MM.1S (cell line): ENCODE results near the gene PTPRN2.

Experiments used
- DNase-seq: peaks from one replicate; pipeline ENCODE4 v3.0.0-alpha.2; 2015
- H2AFZ ChIP-seq: fragments of 300-600 bp; sonication (generic); 2 replicates; pipeline ENCODE4 v1.6.0; 2016; ENCODE audit warnings: antibody characterized with exemption, low read length
- H3F3A ChIP-seq: fragments of 300-600 bp; sonication (generic); 2 replicates; pipeline ENCODE4 v1.6.1; 2016; ENCODE audit warnings: mild to moderate bottlenecking, antibody characterized with exemption, low read length, moderate library complexity, mixed read lengths; ENCODE audit not compliant: insufficient read depth
- H3K27ac ChIP-seq: fragments of 300-600 bp; sonication (generic); 2 replicates; pipeline ENCODE4 v1.5.1; 2016; ENCODE audit warnings: mild to moderate bottlenecking, low read length
- H3K27me3 ChIP-seq: fragments of 300-600 bp; sonication (generic); replicated peaks from 2 replicates; pipeline ENCODE4 v1.6.0; 2016; ENCODE audit warnings: low read length; ENCODE audit not compliant: insufficient read depth
- H3K36me3 ChIP-seq: fragments of 300-600 bp; sonication (generic); replicated peaks from 2 replicates; pipeline ENCODE4 v1.6.1; 2016; ENCODE audit warnings: mild to moderate bottlenecking, low read length, mixed read lengths; ENCODE audit not compliant: insufficient read depth
- H3K4me1 ChIP-seq: fragments of 300-600 bp; sonication (generic); 2 replicates; pipeline ENCODE4 v1.6.1; 2016; ENCODE audit warnings: low read length, mixed read lengths
- H3K4me2 ChIP-seq: fragments of 300-600 bp; sonication (generic); 2 replicates; pipeline ENCODE4 v1.6.0; 2016; ENCODE audit warnings: low read depth, low read length
- H3K4me3 ChIP-seq: fragments of 300-600 bp; sonication (generic); 2 replicates; pipeline ENCODE4 v1.5.1; 2016; ENCODE audit warnings: low read length, mixed read lengths
- H3K79me2 ChIP-seq: fragments of 300-600 bp; sonication (generic); 2 replicates; pipeline ENCODE4 v1.6.1; 2016; ENCODE audit warnings: mixed run types, low read length, mixed read lengths
- H3K9ac ChIP-seq: fragments of 300-600 bp; sonication (generic); 2 replicates; pipeline ENCODE4 v1.6.1; 2016; ENCODE audit warnings: low read length, mixed read lengths
- H3K9me2 ChIP-seq: fragments of 300-600 bp; sonication (generic); replicated peaks from 2 replicates; pipeline ENCODE4 v1.6.1; 2016; ENCODE audit warnings: mild to moderate bottlenecking, low read length, mixed read lengths; ENCODE audit not compliant: insufficient read depth
- H3K9me3 ChIP-seq: fragments of 300-600 bp; sonication (generic); replicated peaks from 2 replicates; pipeline ENCODE4 v1.6.1; 2016; ENCODE audit warnings: mild to moderate bottlenecking, low read length, mixed read lengths; ENCODE audit not compliant: insufficient read depth
- H4K20me1 ChIP-seq: fragments of 300-600 bp; sonication (generic); 2 replicates; pipeline ENCODE4 v1.6.1; 2016; ENCODE audit warnings: mild to moderate bottlenecking, low read length, moderate library complexity, mixed read lengths; ENCODE audit not compliant: insufficient read depth
- CTCF ChIP-seq: fragments of 300-600 bp; sonication (generic); IDR thresholded peaks from 2 replicates; pipeline ENCODE4 v1.5.1; 2016; ENCODE audit warnings: antibody characterized with exemption, low read length, mixed read lengths
- EZH2 ChIP-seq: fragments of 300-600 bp; sonication (generic); optimal IDR thresholded peaks from 2 replicates; pipeline ENCODE3; 2017; ENCODE audit warnings: low read depth, mild to moderate bottlenecking, antibody characterized with exemption, low read length, mixed read lengths
- EZH2phosphoT487 ChIP-seq: fragments of 300-600 bp; sonication (generic); IDR thresholded peaks from 2 replicates; pipeline ENCODE4 v1.6.1; 2018; ENCODE audit warnings: antibody characterized with exemption, low read length

The PTPRN2 gene

GRCh38 chr7:158411232-158411950 lies 176.2 kb downstream of the PTPRN2 start:
- no peak for DNase-seq
- no peaks in the 10 kb centered on the region for H3K4me1 ChIP-seq
- H3K27ac ChIP-seq: no peak overlapping the region
- H3K4me2 ChIP-seq: no peak overlapping the region
- H3F3A ChIP-seq: no peaks in the 10 kb centered on the region
- H3K36me3 ChIP-seq: no peaks in the 10 kb centered on the region
- H4K20me1 ChIP-seq: no peaks in the 10 kb centered on the region
- no peaks in the 10 kb centered on the region for H3K79me2 ChIP-seq
- TF ChIP-seq EZH2: no peak
- TF ChIP-seq CTCF: no peak
- no peak for TF ChIP-seq EZH2phosphoT487
- peaks cover 68% of the 10 kb centered on the region for H3K27me3 ChIP-seq
- no peaks in the 10 kb centered on the region for H3K9me2 ChIP-seq
- no peak overlapping the region for H3K9ac ChIP-seq
- H3K4me3 ChIP-seq: no peak overlapping the region
- H3K9me3 ChIP-seq: no peaks in the 10 kb centered on the region
- no peak overlapping the region for H2AFZ ChIP-seq

- no peak overlapping the region for H3K4me2 ChIP-seq
- TF ChIP-seq EZH2phosphoT487 (no peak), CTCF (no peak), EZH2 (no peak)
- no peaks in the 10 kb centered on the region for H3K9me3 ChIP-seq
- no peaks in the 10 kb centered on the region for H3K79me2 ChIP-seq
- no peak overlapping the region for H2AFZ ChIP-seq
- H3K9ac ChIP-seq: no peak overlapping the region
- H3K27ac ChIP-seq: no peak overlapping the region
- H3K4me1 ChIP-seq: no peaks in the 10 kb centered on the region
- no peaks in the 10 kb centered on the region for H3K36me3 ChIP-seq
- H4K20me1 ChIP-seq: no peaks in the 10 kb centered on the region
- no peak for DNase-seq
- H3K4me3 ChIP-seq: no peak overlapping the region
- no peaks in the 10 kb centered on the region for H3F3A ChIP-seq
- peaks cover 62% of the 10 kb centered on the region for H3K27me3 ChIP-seq
- H3K9me2 ChIP-seq: no peaks in the 10 kb centered on the region
Measured at GRCh38 chr7:158410720-158411119, 176.9 kb downstream of the PTPRN2 start.

- H3F3A ChIP-seq: no peaks in the 10 kb centered on the region
- H3K79me2 ChIP-seq: no peaks in the 10 kb centered on the region
- no peaks in the 10 kb centered on the region for H3K4me1 ChIP-seq
- no peak for DNase-seq
- H2AFZ ChIP-seq: no peak overlapping the region
- TF ChIP-seq CTCF (no peak), EZH2phosphoT487 (no peak), EZH2 (no peak)
- H3K27ac ChIP-seq: no peak overlapping the region
- no peak overlapping the region for H3K9ac ChIP-seq
- H3K9me3 ChIP-seq: no peaks in the 10 kb centered on the region
- no peaks in the 10 kb centered on the region for H4K20me1 ChIP-seq
- H3K9me2 ChIP-seq: no peaks in the 10 kb centered on the region
- peaks cover 61% of the 10 kb centered on the region for H3K27me3 ChIP-seq
- no peak overlapping the region for H3K4me3 ChIP-seq
- no peak overlapping the region for H3K4me2 ChIP-seq
- H3K36me3 ChIP-seq: no peaks in the 10 kb centered on the region
Measured at GRCh38 chr7:158409816-158410330, 177.8 kb downstream of the PTPRN2 start.
